Activated B cell treated with CpG ODN at 0.5 μM for 24 hours (primary cell): Measurements from ENCODE around the gene SPACA1. TPM values are rescaled to one million over a fixed set of nuclear protein-coding genes. Genes with fewer than 3 reads are reported as not detected.

Source experiments
- ATAC-seq: fragments of 200-7000 bp; cut with Tn5 transposase; one replicate; pipeline ENCODE4 v1.10.0; 2021; ENCODE audit warnings: low read depth, mild to moderate bottlenecking, moderate library complexity
- CTCF ChIA-PET: fragments of 350-600 bp; sonication (Branson Sonifier 250); formaldehyde crosslinking; loops from one replicate; lab custom pipeline; 2021; ENCODE audit warnings: antibody characterized with exemption; lab: Charles Lee
- POLR2A ChIA-PET: fragments of 350-600 bp; sonication (Branson Sonifier 250); formaldehyde crosslinking; loops from one replicate; lab custom pipeline; 2021; ENCODE audit warnings: antibody characterized with exemption; lab: Charles Lee
- DNase-seq: peaks from one replicate; pipeline ENCODE4 v3.0.0; 2022
- H3K27ac Mint-ChIP-seq: one replicate; pipeline ENCODE4 v1.8.0; 2020; ENCODE audit warnings: mixed read lengths
- H3K27me3 Mint-ChIP-seq: one replicate; pipeline ENCODE4 v1.8.0; 2021; ENCODE audit warnings: mixed read lengths
- H3K36me3 Mint-ChIP-seq: one replicate; pipeline ENCODE4 v1.8.0; 2021; ENCODE audit warnings: low read depth, mixed read lengths
- H3K4me1 Mint-ChIP-seq: one replicate; pipeline ENCODE4 v1.8.0; 2021; ENCODE audit warnings: mixed read lengths
- H3K4me3 Mint-ChIP-seq: one replicate; pipeline ENCODE4 v1.8.0; 2020; ENCODE audit warnings: mild to moderate bottlenecking, mixed read lengths
- H3K9me3 Mint-ChIP-seq: one replicate; pipeline ENCODE4 v1.8.0; 2020; ENCODE audit warnings: mixed read lengths
- CTCF ChIP-seq: fragments of 200-600 bp; IDR thresholded peaks from one replicate; pipeline ENCODE4 v1.8.0; 2022; ENCODE audit warnings: antibody characterized with exemption, mild to moderate bottlenecking
- intact Hi-C: fragments of 100-400 bp; cut with micrococcal nuclease; formaldehyde crosslinking; loops from one replicate; pipeline ENCODE4 v1.15.1; 2024
- total RNA-seq: library from RNA; stranded (reverse); gene quantifications from 2 replicates; pipeline ENCODE4 v1.2.3, GENCODE V29; 2022

SPACA1 gene
- total RNA-seq, 1 donor from 2014 or later = not detected

GRCh38 chr6:88111991-88112390 is 64.3 kb downstream of the SPACA1 start:
- TF ChIP-seq CTCF = no peak
- Mint-ChIP-seq H3K36me3 (no peaks in the 10 kb centered on the region), H3K9me3 (peaks cover 2% of the 10 kb centered on the region), H3K27me3 (peaks cover 2% of the 10 kb centered on the region), H3K27ac (no peak overlapping the region), H3K4me1 (peaks cover 16% of the 10 kb centered on the region), H3K4me3 (no peak overlapping the region)
- POLR2A ChIA-PET = no interaction called here
- no peak for ATAC-seq
- intact Hi-C loops = no loop called here
- no peak for DNase-seq
- CTCF ChIA-PET = no interaction called here

- peaks cover 2% of the 10 kb centered on the region for H3K9me3 Mint-ChIP-seq
- POLR2A ChIA-PET = interaction anchor here (0.6 to 0.7 kb wide), 2 partner anchors 167 to 311 kb away, joined by 3 to 6 read pairs; no protein-coding TSS in a partner anchor
- intact Hi-C loops = no loop called here
Observed at GRCh38 chr6:88114838-88115237, 67.2 kb downstream of the SPACA1 start.

GRCh38 chr6:88115307-88115706 is 67.7 kb downstream of the SPACA1 start:
- Mint-ChIP-seq H3K4me1 (peaks cover 16% of the 10 kb centered on the region), H3K27ac (peak overlapping the region; percentile 15), H3K4me3 (no peak overlapping the region), H3K9me3 (peaks cover 2% of the 10 kb centered on the region), H3K27me3 (peaks cover 2% of the 10 kb centered on the region), H3K36me3 (no peaks in the 10 kb centered on the region)
- POLR2A ChIA-PET = interaction anchor here (0.6 kb wide), 1 partner anchor 167 kb away, joined by 6 read pairs; no protein-coding TSS in a partner anchor
- no peak for TF ChIP-seq CTCF
- CTCF ChIA-PET = no interaction called here
- intact Hi-C loops = no loop called here
- no peak for DNase-seq
- ATAC-seq = no peak

More at GRCh38 chr6:88114838-88115237, 67.2 kb downstream of the SPACA1 start:
- H3K4me3 Mint-ChIP-seq = peak overlapping the region; percentile 3
- H3K27me3 Mint-ChIP-seq = peaks cover 2% of the 10 kb centered on the region
- CTCF ChIA-PET = no interaction called here
- TF ChIP-seq CTCF = no peak
- ATAC-seq (no peak), DNase-seq (no peak)
- peak overlapping the region; percentile 20 for H3K27ac Mint-ChIP-seq
- no peaks in the 10 kb centered on the region for H3K36me3 Mint-ChIP-seq
- H3K4me1 Mint-ChIP-seq = peaks cover 16% of the 10 kb centered on the region

GRCh38 chr6:88116276-88116675 is 68.6 kb downstream of the SPACA1 start:
- POLR2A ChIA-PET = no interaction called here
- peaks cover 2% of the 10 kb centered on the region for H3K27me3 Mint-ChIP-seq

More at GRCh38 chr6:88116276-88116675, 68.6 kb downstream of the SPACA1 start:
- H3K4me3 Mint-ChIP-seq = no peak overlapping the region
- intact Hi-C loops = no loop called here
- ATAC-seq = no peak
- peaks cover 2% of the 10 kb centered on the region for H3K9me3 Mint-ChIP-seq
- no peak overlapping the region for H3K27ac Mint-ChIP-seq
- no peaks in the 10 kb centered on the region for H3K36me3 Mint-ChIP-seq
- no peak for DNase-seq
- no peak for TF ChIP-seq CTCF
- peaks cover 16% of the 10 kb centered on the region for H3K4me1 Mint-ChIP-seq
- CTCF ChIA-PET = no interaction called here

Other genes starting within 250 kb of the SPACA1 start
- gene CNR1, start 118.5 kb downstream of the SPACA1 start, total RNA-seq = 2.7 and 4.4 TPM in 2 replicates